ENCODE results near the gene WDR33.

WDR33 gene

DNA sequence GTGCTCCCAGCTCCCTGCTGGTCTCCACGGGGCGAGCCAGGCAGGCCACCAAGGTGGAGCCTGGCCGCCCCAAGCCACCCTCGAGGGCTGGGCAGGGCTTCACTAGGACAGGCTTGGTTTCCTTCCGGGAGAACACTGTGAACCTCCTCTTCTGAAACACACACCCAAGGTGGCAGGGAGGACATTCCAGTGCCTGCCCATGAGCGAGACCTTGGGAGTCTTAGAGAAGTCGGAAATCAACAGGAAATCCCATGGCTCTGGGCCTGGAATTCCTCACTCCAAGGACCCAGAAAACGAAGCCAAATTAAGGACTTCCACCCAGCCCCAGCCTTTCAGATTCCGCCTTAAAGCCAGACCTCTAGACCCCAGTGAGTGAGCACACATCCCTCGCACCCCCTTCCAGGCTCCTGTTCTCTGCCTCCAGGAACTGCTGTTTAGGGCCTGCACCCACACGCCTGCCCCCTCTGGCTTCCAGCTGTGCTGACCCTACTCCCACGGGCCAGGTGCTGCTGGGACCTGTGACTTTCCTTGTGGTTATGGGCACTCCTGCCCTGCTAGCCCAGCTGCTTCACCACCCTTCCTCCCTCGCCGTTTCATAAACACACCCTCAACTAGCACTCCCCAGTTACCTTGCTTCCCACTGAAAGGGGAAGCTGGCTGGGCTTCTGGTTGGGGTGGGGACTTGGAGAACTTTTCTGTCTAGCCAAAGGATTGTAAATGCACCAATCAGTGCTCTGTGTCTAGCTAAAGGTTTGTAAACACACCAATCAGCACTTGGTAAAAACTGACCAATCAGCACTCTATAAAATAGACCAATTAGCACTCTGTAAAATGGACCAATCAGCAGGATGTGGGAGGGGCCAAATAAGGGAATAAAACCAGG lies 151.3 kb downstream of the WDR33 start:
- H3K36me3 ChIP-seq: peaks cover 17 to 38% (median 27%) of the 10 kb centered on the region in 3 donors
- intact Hi-C loops (cut with DNase I; ENCODE audit: low total_unique reads): no loop called here
- H3K27ac ChIP-seq: peak overlapping the region; percentile 76
- H3K27me3 ChIP-seq: no peaks in the 10 kb centered on the region
- no peak for TF ChIP-seq CTCF (IDR thresholded peaks at IDR 0.05)
- H3K4me3 ChIP-seq: peak overlapping the region in 1 of 2 donors; percentile 21
- no peaks in the 10 kb centered on the region for H3K9me3 ChIP-seq
- peak; percentile 69 to 72 for DNase-seq
- H3K4me1 ChIP-seq: peaks cover 0 to 99% (median 76%) of the 10 kb centered on the region in 4 donors

GRCh38 chr2:127658641-127659407 lies 152.1 kb downstream of the WDR33 start:
- Histone ChIP-seq H3K4me1 (peaks cover 0 to 91% (median 72%) of the 10 kb centered on the region in 4 donors), H3K36me3 (peaks cover 25 to 46% (median 35%) of the 10 kb centered on the region in 3 donors), H3K9me3 (no peaks in the 10 kb centered on the region), H3K4me3 (peak overlapping the region in 1 of 2 donors; percentile 21), H3K27ac (peak overlapping the region; percentile 76), H3K27me3 (no peaks in the 10 kb centered on the region)
- intact Hi-C loops (cut with DNase I; ENCODE audit: low total_unique reads): no loop called here
- TF ChIP-seq CTCF (IDR thresholded peaks at IDR 0.05): no peak
- peak in 1 of 2 donors; percentile 75 for DNase-seq

- intact Hi-C loops (cut with DNase I; ENCODE audit: low total_unique reads): no loop called here
- Histone ChIP-seq H3K4me3 (no peak overlapping the region), H3K4me1 (peaks cover 0 to 91% (median 66%) of the 10 kb centered on the region in 4 donors), H3K27ac (peak overlapping the region; percentile 76), H3K36me3 (peaks cover 25 to 53% (median 42%) of the 10 kb centered on the region in 3 donors), H3K27me3 (no peaks in the 10 kb centered on the region), H3K9me3 (no peaks in the 10 kb centered on the region)
- TF ChIP-seq CTCF (IDR thresholded peaks at IDR 0.05): no peak
- no peak for DNase-seq
Observed at GRCh38 chr2:127658146-127658545, 152.8 kb downstream of the WDR33 start.

DNA sequence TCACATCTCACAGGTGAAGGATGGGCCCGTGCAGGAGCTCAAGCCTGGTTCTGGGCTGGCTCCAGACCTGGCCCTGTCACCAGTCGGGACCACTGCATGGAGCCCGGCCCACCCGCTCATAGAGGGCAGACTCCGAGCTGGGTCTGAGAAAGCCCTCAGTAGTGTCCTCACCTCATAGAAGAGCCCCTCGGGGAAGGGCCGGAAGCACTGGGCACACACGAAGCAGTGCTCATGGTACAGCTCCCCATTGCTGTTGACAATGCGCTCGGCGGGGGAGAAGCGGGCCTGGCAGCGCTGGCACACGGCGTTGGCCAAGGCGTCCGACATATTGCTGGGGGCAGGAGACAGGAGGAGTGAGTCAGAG lies 153.8 kb downstream of the WDR33 start:
- no peak for TF ChIP-seq CTCF (IDR thresholded peaks at IDR 0.05)
- Histone ChIP-seq H3K27me3 (no peaks in the 10 kb centered on the region), H3K36me3 (peaks cover 25 to 62% (median 50%) of the 10 kb centered on the region in 3 donors), H3K4me1 (peaks cover 0 to 91% (median 63%) of the 10 kb centered on the region in 4 donors), H3K27ac (peak overlapping the region; percentile 10 to 76), H3K9me3 (no peaks in the 10 kb centered on the region), H3K4me3 (no peak overlapping the region)
- intact Hi-C loops (cut with DNase I; ENCODE audit: low total_unique reads): no loop called here
- DNase-seq: peak in 1 of 2 donors; percentile 63

- peak in 1 of 2 donors; percentile 58 for DNase-seq
- peak overlapping the region; percentile 10 to 76 for H3K27ac ChIP-seq
- intact Hi-C loops (cut with DNase I; ENCODE audit: low total_unique reads): no loop called here
- H3K27me3 ChIP-seq: no peaks in the 10 kb centered on the region
- peaks cover 25 to 67% (median 54%) of the 10 kb centered on the region in 3 donors for H3K36me3 ChIP-seq
- TF ChIP-seq CTCF (IDR thresholded peaks at IDR 0.05): no peak
- no peaks in the 10 kb centered on the region for H3K9me3 ChIP-seq
- no peak overlapping the region for H3K4me3 ChIP-seq
- peaks cover 0 to 91% (median 60%) of the 10 kb centered on the region in 4 donors for H3K4me1 ChIP-seq
Observed at GRCh38 chr2:127656569-127657231, 154.3 kb downstream of the WDR33 start.

Data from tibial artery (tissue), 4 donors.